ENCODE data around the gene AOC2. TPM values are rescaled to one million over a fixed set of nuclear protein-coding genes. Genes with fewer than 3 reads are reported as not detected.

Gene AOC2
- total and polyA plus RNA-seq, 2 of the 13 experiments (the other 11 are each of a cell fraction or from before 2014, with no cell fraction given): 1.2 to 3.3 TPM

GRCh38 chr17:42853968-42854790, 9.8 kb downstream of the AOC2 start (continued):
- TF ChIP-seq ZNF724P (CRISPR knock-in tag; IDR thresholded peaks at IDR 0.05; ENCODE audit: borderline replicate concordance) (no peak), SRSF4 (IDR thresholded peaks at IDR 0.05; ENCODE audit: low read depth, low read length, poor library complexity, severe bottlenecking) (no peak), ZNF160 (CRISPR knock-in tag; IDR thresholded peaks at IDR 0.05) (no peak), FOXM1 (CRISPR knock-in tag; IDR thresholded peaks at IDR 0.05) (no peak), PHF8 (CRISPR knock-in tag; IDR thresholded peaks at IDR 0.05) (peak; percentile 37; the same call in 1 of the 2 replicates), YEATS4 (CRISPR knock-in tag; IDR thresholded peaks at IDR 0.05; ENCODE audit: borderline replicate concordance) (peak; percentile 59; the same call in 1 of the 2 replicates), ESRRA (CRISPR knock-in tag; IDR thresholded peaks at IDR 0.05; ENCODE audit: low read depth) (peak; percentile 91), ZNF558 (CRISPR knock-in tag; IDR thresholded peaks at IDR 0.05; ENCODE audit: borderline replicate concordance) (no peak; the same call in 1 of the 2 replicates), ZNF766 (CRISPR knock-in tag; IDR thresholded peaks at IDR 0.05; ENCODE audit: borderline replicate concordance) (peak; percentile 64; the same call in 1 of the 2 replicates), ZNF891 (CRISPR knock-in tag; IDR thresholded peaks at IDR 0.05) (no peak; the same call in 1 of the 2 replicates), ZNF605 (CRISPR knock-in tag; IDR thresholded peaks at IDR 0.05) (peak; percentile 77), TCF7L2 (IDR thresholded peaks at IDR 0.05; ENCODE audit: low read depth, low read length) (no peak), ZKSCAN8 (CRISPR knock-in tag; IDR thresholded peaks at IDR 0.05; ENCODE audit: borderline replicate concordance) (no peak), ETV6 (CRISPR knock-in tag; conservative IDR thresholded peaks at IDR 0.05) (no peak), ZNF431 (CRISPR knock-in tag; IDR thresholded peaks at IDR 0.05; ENCODE audit: borderline replicate concordance, low read depth) (0 out of 2 replicates have a peak, but pooled peaks have one; percentile 40), ZNF674 (CRISPR knock-in tag; IDR thresholded peaks at IDR 0.05; ENCODE audit: low read depth) (no peak), PHF20 (CRISPR knock-in tag; IDR thresholded peaks at IDR 0.05) (peak; percentile 65; the same call in 1 of the 2 replicates), ZNF205 (CRISPR knock-in tag; IDR thresholded peaks at IDR 0.05) (no peak), ZNF460 (CRISPR knock-in tag; IDR thresholded peaks at IDR 0.05; ENCODE audit: borderline replicate concordance) (no peak; the same call in 1 of the 2 replicates)
- TF ChIP-seq, protein P1, sequence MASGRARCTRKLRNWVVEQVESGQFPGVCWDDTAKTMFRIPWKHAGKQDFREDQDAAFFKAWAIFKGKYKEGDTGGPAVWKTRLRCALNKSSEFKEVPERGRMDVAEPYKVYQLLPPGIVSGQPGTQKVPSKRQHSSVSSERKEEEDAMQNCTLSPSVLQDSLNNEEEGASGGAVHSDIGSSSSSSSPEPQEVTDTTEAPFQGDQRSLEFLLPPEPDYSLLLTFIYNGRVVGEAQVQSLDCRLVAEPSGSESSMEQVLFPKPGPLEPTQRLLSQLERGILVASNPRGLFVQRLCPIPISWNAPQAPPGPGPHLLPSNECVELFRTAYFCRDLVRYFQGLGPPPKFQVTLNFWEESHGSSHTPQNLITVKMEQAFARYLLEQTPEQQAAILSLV (CRISPR knock-in tag; IDR thresholded peaks at IDR 0.05; ENCODE audit: borderline replicate concordance): peak; percentile 50
- TF ChIP-seq, protein P2, sequence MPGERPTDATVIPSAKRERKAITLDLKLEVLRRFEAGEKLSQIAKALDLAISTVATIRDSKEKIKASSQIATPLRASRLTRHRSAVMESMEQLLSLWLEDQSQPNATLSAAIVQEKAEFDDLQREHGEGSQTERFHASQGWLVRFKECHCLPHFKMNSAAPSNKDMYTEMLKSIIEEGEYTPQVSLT (CRISPR knock-in tag; IDR thresholded peaks at IDR 0.05; ENCODE audit: borderline replicate concordance, low read depth): no peak
- TF ChIP-seq, protein P3, sequence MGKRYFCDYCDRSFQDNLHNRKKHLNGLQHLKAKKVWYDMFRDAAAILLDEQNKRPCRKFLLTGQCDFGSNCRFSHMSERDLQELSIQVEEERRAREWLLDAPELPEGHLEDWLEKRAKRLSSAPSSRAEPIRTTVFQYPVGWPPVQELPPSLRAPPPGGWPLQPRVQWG (CRISPR knock-in tag; IDR thresholded peaks at IDR 0.05; ENCODE audit: borderline replicate concordance, low read depth): no peak
- TF ChIP-seq, protein P4, sequence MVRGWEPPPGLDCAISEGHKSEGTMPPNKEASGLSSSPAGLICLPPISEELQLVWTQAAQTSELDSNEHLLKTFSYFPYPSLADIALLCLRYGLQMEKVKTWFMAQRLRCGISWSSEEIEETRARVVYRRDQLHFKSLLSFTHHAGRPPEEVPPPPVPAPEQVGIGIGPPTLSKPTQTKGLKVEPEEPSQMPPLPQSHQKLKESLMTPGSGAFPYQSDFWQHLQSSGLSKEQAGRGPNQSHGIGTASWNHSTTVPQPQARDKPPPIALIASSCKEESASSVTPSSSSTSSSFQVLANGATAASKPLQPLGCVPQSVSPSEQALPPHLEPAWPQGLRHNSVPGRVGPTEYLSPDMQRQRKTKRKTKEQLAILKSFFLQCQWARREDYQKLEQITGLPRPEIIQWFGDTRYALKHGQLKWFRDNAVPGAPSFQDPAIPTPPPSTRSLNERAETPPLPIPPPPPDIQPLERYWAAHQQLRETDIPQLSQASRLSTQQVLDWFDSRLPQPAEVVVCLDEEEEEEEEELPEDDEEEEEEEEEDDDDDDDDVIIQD (CRISPR knock-in tag; IDR thresholded peaks at IDR 0.05; ENCODE audit: low read depth): 0 out of 2 replicates have a peak, but pooled peaks have one; percentile 23
- TF ChIP-seq, protein P5, sequence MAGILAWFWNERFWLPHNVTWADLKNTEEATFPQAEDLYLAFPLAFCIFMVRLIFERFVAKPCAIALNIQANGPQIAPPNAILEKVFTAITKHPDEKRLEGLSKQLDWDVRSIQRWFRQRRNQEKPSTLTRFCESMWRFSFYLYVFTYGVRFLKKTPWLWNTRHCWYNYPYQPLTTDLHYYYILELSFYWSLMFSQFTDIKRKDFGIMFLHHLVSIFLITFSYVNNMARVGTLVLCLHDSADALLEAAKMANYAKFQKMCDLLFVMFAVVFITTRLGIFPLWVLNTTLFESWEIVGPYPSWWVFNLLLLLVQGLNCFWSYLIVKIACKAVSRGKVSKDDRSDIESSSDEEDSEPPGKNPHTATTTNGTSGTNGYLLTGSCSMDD (CRISPR knock-in tag; IDR thresholded peaks at IDR 0.05): no peak

All from HepG2 (cell line).